K562 (cell line): Measurements from ENCODE around the gene MLN. TPM values are rescaled to one million over a fixed set of nuclear protein-coding genes. Genes with fewer than 3 reads are reported as not detected.

Experiments
- ARNT ChIP-seq, 2 experiments: fragments of 450-650 bp; IDR thresholded peaks; 2 replicates each; pipeline ENCODE4 v1.6.1; 2016; ENCODE audit warnings: mild to moderate bottlenecking in 1 of 2
- CHD7 ChIP-seq: fragments of 200-600 bp; sonication (generic); IDR thresholded peaks from one replicate; pipeline ENCODE4 v1.6.1; 2012; ENCODE audit warnings: mild to moderate bottlenecking, low read depth, low read length, inconsistent platforms
- E2F6 ChIP-seq, 2 experiments: IDR thresholded peaks; 2 replicates each; pipeline ENCODE4 v1.6.1; 2011; ENCODE audit warnings: borderline replicate concordance in 1 of 2, control low read depth in 1 of 2, low read depth in 1 of 2, low read length in 1 of 2, mild to moderate bottlenecking in 1 of 2, mixed read lengths in 1 of 2, moderate library complexity in 1 of 2; ENCODE audit not compliant: insufficient read depth in 1 of 2, insufficient read length in 1 of 2, poor library complexity in 1 of 2, severe bottlenecking in 1 of 2; ENCODE audit errors: extremely low read depth in 1 of 2
- FOXJ3 ChIP-seq: sonication (generic); formaldehyde crosslinking; IDR thresholded peaks from 2 replicates; pipeline ENCODE4 v1.4.0; 2020; ENCODE audit warnings: mild to moderate bottlenecking, missing genetic modification reagents
- HLTF ChIP-seq: fragments of 450-650 bp; IDR thresholded peaks from 2 replicates; pipeline ENCODE4 v1.6.1; 2016
- MIER1 ChIP-seq: fragments of 450-650 bp; IDR thresholded peaks from 2 replicates; pipeline ENCODE4 v1.6.1; 2016; ENCODE audit warnings: antibody characterized with exemption, mild to moderate bottlenecking, low read depth
- POLR3G ChIP-seq: IDR thresholded peaks from 2 replicates; pipeline ENCODE4 v1.6.1; 2011; ENCODE audit not compliant: insufficient read length, insufficient replicate concordance; ENCODE audit errors: extremely low read depth
- RBM15 ChIP-seq: fragments of 200-400 bp; formaldehyde crosslinking; IDR thresholded peaks from 2 replicates; pipeline ENCODE4 v1.6.1; 2018; ENCODE audit warnings: mild to moderate bottlenecking, low read length, moderate library complexity; ENCODE audit not compliant: insufficient read depth
- SIX5 ChIP-seq, 2 experiments: IDR thresholded peaks; 2 replicates each; pipeline ENCODE4 v1.6.1; 2011; ENCODE audit warnings: low read length in 2 of 2, borderline replicate concordance in 1 of 2, low read depth in 1 of 2, mild to moderate bottlenecking in 1 of 2, moderate library complexity in 1 of 2; ENCODE audit not compliant: insufficient read depth in 1 of 2
- SMARCE1 ChIP-seq: fragments of 450-650 bp; IDR thresholded peaks from 2 replicates; pipeline ENCODE4 v1.7.1; 2016; ENCODE audit warnings: mild to moderate bottlenecking
- TAF9B ChIP-seq: fragments of 450-650 bp; IDR thresholded peaks from 2 replicates; pipeline ENCODE4 v1.6.1; 2018; ENCODE audit warnings: mild to moderate bottlenecking; ENCODE audit not compliant: partially characterized antibody
- ZNF584 ChIP-seq: fragments of 200-800 bp; sonication (Bioruptor generic); IDR thresholded peaks from 2 replicates; pipeline ENCODE4 v1.6.1; 2016; ENCODE audit warnings: low read depth, mild to moderate bottlenecking, missing genetic modification characterization, missing compliant biosample characterization
- ZZZ3 ChIP-seq: fragments of 450-650 bp; IDR thresholded peaks from 2 replicates; pipeline ENCODE4 v1.6.1; 2016; ENCODE audit warnings: antibody characterized with exemption, mild to moderate bottlenecking, moderate library complexity
- polyA plus RNA-seq, 8 experiments: library from polyadenylated mRNA; depleted of rRNA in 4 of 8; stranded (reverse) in 5 of 8; unstranded in 3 of 8; fragments of >200 nt; fragmentation: Nextera tagmentation in 2 of 8; fragmentation: Illumina TruSeq in 1 of 8; extraction: Ambion mirVana in 2 of 8; extraction: Trizol in 1 of 8; gene quantifications; 2 replicates each; pipeline versions ENCODE4 v1.2.1 to v1.2.3, GENCODE V29; 2011 to 2014; ENCODE audit warnings: inconsistent platforms in 1 of 8, missing spikeins in 1 of 8
- total RNA-seq, 7 experiments: library from RNA; depleted of rRNA in 6 of 7; stranded (reverse); fragments of >200 nt in 6 of 7; fragmentation: Illumina TruSeq in 2 of 7; extraction: Trizol in 2 of 7; gene quantifications; 2 replicates each; pipeline versions ENCODE4 v1.2.1 to v1.2.3, GENCODE V29; 2011 to 2021; ENCODE audit warnings: low replicate concordance in 1 of 7

MLN gene
- total and polyA plus RNA-seq, 9 of the 15 experiments (the other 6 are each of a cell fraction or from before 2014, with no cell fraction given), result not detected

GRCh38 chr6:33788694-33789549 is 14.9 kb downstream of the MLN start, which contains the start of gene LEMD2 (continued):
- no peak for TF ChIP-seq CHD7
- TF ChIP-seq E2F6 (IDR thresholded peaks at IDR 0.05; ENCODE audit: borderline replicate concordance in 1 of 2, extremely low read depth in 1 of 2, insufficient read depth in 1 of 2, insufficient read length in 1 of 2, low read depth in 1 of 2, low read length in 1 of 2, poor library complexity in 1 of 2, severe bottlenecking in 1 of 2), result peak in 1 of 2 experiments; percentile 49
- no peak for TF ChIP-seq FOXJ3 (CRISPR knock-in tag)
- no peak for TF ChIP-seq MIER1
- peak; percentile 25 to 73; a peak in 1 of 4 replicates for TF ChIP-seq ARNT (IDR thresholded peaks at IDR 0.05)
- TF ChIP-seq ZNF584, result peak; percentile 99
- TF ChIP-seq POLR3G, result no peak
- TF ChIP-seq SIX5 (IDR thresholded peaks at IDR 0.05; ENCODE audit: borderline replicate concordance in 1 of 2, insufficient read depth in 1 of 2, low read depth in 1 of 2, low read length in 2 of 2), result peak; percentile 93 to 96
- TF ChIP-seq SMARCE1, result no peak
- no peak for TF ChIP-seq TAF9B
- TF ChIP-seq ZZZ3, result no peak
- TF ChIP-seq RBM15, result no peak
- TF ChIP-seq HLTF, result 0 out of 2 replicates have a peak, but pooled peaks have one; percentile 69
